Body of pancreas (tissue), 4 donors: ENCODE measurements around the gene TENT5C.

Experiments used
- POLR2A ChIP-seq, 3 donors: fragments of 450-650 bp; IDR thresholded peaks; one replicate each; pipeline ENCODE4 v1.6.1; 2016; ENCODE audit warnings: antibody characterized with exemption in 3 of 3, mild to moderate bottlenecking in 2 of 3
- TF ChIP-seq, protein P1 (sequence below), 7 experiments: fragments of 450-650 bp in 4 of 7; fragments of 200-600 bp in 3 of 7; sonication (generic) in 3 of 7; IDR thresholded peaks; one replicate each; pipeline ENCODE4 v1.5.1; 2016 to 2019; ENCODE audit warnings: antibody characterized with exemption in 7 of 7

DNA sequence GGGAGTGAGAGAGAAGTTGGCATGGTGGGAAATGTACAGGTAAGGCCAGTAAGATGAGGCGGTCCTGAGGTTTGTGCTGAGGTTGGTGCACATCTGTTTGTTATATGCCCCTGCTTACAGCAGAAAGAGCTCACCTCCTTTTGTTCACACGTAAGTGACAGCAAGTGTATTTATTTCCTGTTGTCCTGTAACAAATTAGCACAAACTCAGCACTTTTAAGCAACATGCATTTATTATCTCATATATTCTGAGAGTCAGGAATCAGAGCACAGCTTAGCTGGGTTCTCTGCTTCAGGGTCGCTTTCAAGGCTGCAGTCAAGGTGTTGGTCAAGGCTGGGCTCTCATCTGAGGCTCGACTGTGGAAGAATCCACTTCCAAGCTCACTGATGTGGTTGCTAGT lies 45.8 kb downstream of the TENT5C start:
- no peak for TF ChIP-seq POLR2A (IDR thresholded peaks at IDR 0.05)
- TF ChIP-seq, protein P1, sequence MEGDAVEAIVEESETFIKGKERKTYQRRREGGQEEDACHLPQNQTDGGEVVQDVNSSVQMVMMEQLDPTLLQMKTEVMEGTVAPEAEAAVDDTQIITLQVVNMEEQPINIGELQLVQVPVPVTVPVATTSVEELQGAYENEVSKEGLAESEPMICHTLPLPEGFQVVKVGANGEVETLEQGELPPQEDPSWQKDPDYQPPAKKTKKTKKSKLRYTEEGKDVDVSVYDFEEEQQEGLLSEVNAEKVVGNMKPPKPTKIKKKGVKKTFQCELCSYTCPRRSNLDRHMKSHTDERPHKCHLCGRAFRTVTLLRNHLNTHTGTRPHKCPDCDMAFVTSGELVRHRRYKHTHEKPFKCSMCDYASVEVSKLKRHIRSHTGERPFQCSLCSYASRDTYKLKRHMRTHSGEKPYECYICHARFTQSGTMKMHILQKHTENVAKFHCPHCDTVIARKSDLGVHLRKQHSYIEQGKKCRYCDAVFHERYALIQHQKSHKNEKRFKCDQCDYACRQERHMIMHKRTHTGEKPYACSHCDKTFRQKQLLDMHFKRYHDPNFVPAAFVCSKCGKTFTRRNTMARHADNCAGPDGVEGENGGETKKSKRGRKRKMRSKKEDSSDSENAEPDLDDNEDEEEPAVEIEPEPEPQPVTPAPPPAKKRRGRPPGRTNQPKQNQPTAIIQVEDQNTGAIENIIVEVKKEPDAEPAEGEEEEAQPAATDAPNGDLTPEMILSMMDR (IDR thresholded peaks at IDR 0.05): no peak
